HCT116 (cell line): ENCODE data around the gene ENOSF1.

Source experiments
- ATF3 ChIP-seq: IDR thresholded peaks from 2 replicates; pipeline ENCODE4 v1.6.1; 2012
- CEBPB ChIP-seq: IDR thresholded peaks from 2 replicates; pipeline ENCODE4 v1.6.1; 2012; ENCODE audit warnings: low read depth
- CTCF ChIP-seq, 3 experiments: fragments of 200-600 bp in 1 of 3; sonication (generic) in 1 of 3; IDR thresholded peaks in 2 of 3; conservative IDR thresholded peaks in 1 of 3; 2 replicates each; pipeline ENCODE4 v1.5.1; 2012 to 2017; ENCODE audit warnings: low read depth in 2 of 3, low read length in 2 of 3, antibody characterized with exemption in 1 of 3, borderline replicate concordance in 1 of 3, control low read depth in 1 of 3, mild to moderate bottlenecking in 1 of 3, mixed read lengths in 1 of 3, mixed run types in 1 of 3, moderate library complexity in 1 of 3; ENCODE audit not compliant: insufficient read depth in 1 of 3
- EGR1 ChIP-seq: IDR thresholded peaks from 2 replicates; pipeline ENCODE4 v1.6.1; 2012; ENCODE audit warnings: low read depth
- EZH2 ChIP-seq: fragments of 200-600 bp; sonication (generic); IDR thresholded peaks from 2 replicates; pipeline ENCODE4 v1.6.1; 2017; ENCODE audit warnings: antibody characterized with exemption, mixed run types
- EZH2phosphoT487 ChIP-seq: fragments of 200-600 bp; IDR thresholded peaks from 2 replicates; pipeline ENCODE4 v1.6.1; 2018; ENCODE audit warnings: antibody characterized with exemption, borderline replicate concordance
- FOSL1 ChIP-seq: IDR thresholded peaks from 2 replicates; pipeline ENCODE4 v1.6.1; 2012; ENCODE audit warnings: low read depth
- MAX ChIP-seq: IDR thresholded peaks from 2 replicates; pipeline ENCODE4 v1.6.1; 2012
- POLR2A ChIP-seq: IDR thresholded peaks from 2 replicates; pipeline ENCODE4 v1.7.0; 2011; ENCODE audit warnings: borderline replicate concordance; ENCODE audit not compliant: insufficient read depth, insufficient read length; ENCODE audit errors: extremely low read depth
- POLR2AphosphoS5 ChIP-seq: IDR thresholded peaks from 2 replicates; pipeline ENCODE4 v1.6.1; 2011; ENCODE audit warnings: mild to moderate bottlenecking, low read depth, low read length, moderate library complexity
- RAD21 ChIP-seq: IDR thresholded peaks from 2 replicates; pipeline ENCODE4 v1.6.1; 2012; ENCODE audit warnings: low read depth, mild to moderate bottlenecking
- SP1 ChIP-seq: IDR thresholded peaks from 2 replicates; pipeline ENCODE4 v1.6.1; 2012; ENCODE audit warnings: low read depth
- TCF7L2 ChIP-seq: IDR thresholded peaks from 2 replicates; pipeline ENCODE4 v1.7.0; 2011; ENCODE audit warnings: borderline replicate concordance, inconsistent platforms; ENCODE audit not compliant: insufficient read depth, insufficient read length; ENCODE audit errors: extremely low read depth
- YY1 ChIP-seq: IDR thresholded peaks from 2 replicates; pipeline ENCODE4 v1.6.1; 2011; ENCODE audit warnings: low read length, low read depth, moderate library complexity, mild to moderate bottlenecking; ENCODE audit not compliant: insufficient replicate concordance; ENCODE audit errors: extremely low read depth

GRCh38 chr18:680392-680791 lies 32.0 kb downstream of the ENOSF1 start:
- no peak for TF ChIP-seq POLR2A
- no peak for TF ChIP-seq ATF3
- TF ChIP-seq MAX: no peak
- no peak for TF ChIP-seq CTCF (IDR thresholded peaks at IDR 0.05 in 2 of 3, conservative IDR thresholded peaks at IDR 0.05 in 1 of 3; ENCODE audit: borderline replicate concordance in 1 of 3, insufficient read depth in 1 of 3, low read depth in 2 of 3, low read length in 2 of 3)
- TF ChIP-seq EZH2phosphoT487: no peak
- TF ChIP-seq EZH2: no peak
- no peak for TF ChIP-seq CEBPB
- no peak for TF ChIP-seq POLR2AphosphoS5
- TF ChIP-seq FOSL1: no peak
- no peak for TF ChIP-seq TCF7L2
- TF ChIP-seq RAD21: no peak
- no peak for TF ChIP-seq YY1
- no peak for TF ChIP-seq EGR1
- TF ChIP-seq SP1: no peak
